ENCODE data around the gene ZNF524. TPM values are rescaled to one million over a fixed set of nuclear protein-coding genes. Genes with fewer than 3 reads are reported as not detected.

Gene ZNF524
- total and polyA plus RNA-seq, 9 of the 15 experiments (the other 6 are each of a cell fraction or from before 2014, with no cell fraction given): 0.08 to 15.6 (median 2.9) TPM

- TF ChIP-seq ZHX1 (conservative IDR thresholded peaks at IDR 0.05; ENCODE audit: low read length) (no peak), REST (IDR thresholded peaks at IDR 0.05; ENCODE audit: borderline replicate concordance) (no peak; the same call in 1 of the 2 replicates), REST (CRISPR knock-in tag; IDR thresholded peaks at IDR 0.05; ENCODE audit: low read depth) (no peak), MBD2 (IDR thresholded peaks at IDR 0.05; ENCODE audit: borderline replicate concordance, low read depth) (peak; percentile 65; the same call in 1 of the 2 replicates), RBFOX2 (IDR thresholded peaks at IDR 0.05; ENCODE audit: low read depth, low read length) (peak; percentile 77), ZBTB9 (CRISPR knock-in tag; IDR thresholded peaks at IDR 0.05) (peak; percentile 42; the same call in 1 of the 2 replicates), SMARCE1 (IDR thresholded peaks at IDR 0.05) (no peak), STAT5B (CRISPR knock-in tag; IDR thresholded peaks at IDR 0.05) (no peak), JUN (IDR thresholded peaks at IDR 0.05; ENCODE audit: borderline replicate concordance, low read depth, low read length) (no peak), JUN (CRISPR knock-in tag; IDR thresholded peaks at IDR 0.05; ENCODE audit: borderline replicate concordance) (no peak), FOXP1 (CRISPR knock-in tag; IDR thresholded peaks at IDR 0.05) (peak; percentile 65; the same call in 1 of the 2 replicates), POLR2G (IDR thresholded peaks at IDR 0.05; ENCODE audit: low read depth, low read length) (peak; percentile 87), RBM15 (IDR thresholded peaks at IDR 0.05; ENCODE audit: insufficient read depth, low read length) (no peak), MEF2D (tag; conservative IDR thresholded peaks at IDR 0.05; ENCODE audit: low read depth) (0 out of 2 replicates have a peak, but pooled peaks have one; percentile 35), BMI1 (IDR thresholded peaks at IDR 0.05; ENCODE audit: low read length) (no peak)
Measured at GRCh38 chr19:55643003-55643886, 43.2 kb downstream of the ZNF524 start, which contains the start of gene ZNF581 (continued).
